HEK293T (cell line): ENCODE data around the gene GLTP.

Source experiments
- ARNT ChIP-seq: fragments of 450-650 bp; IDR thresholded peaks from 2 replicates; pipeline ENCODE4 v1.6.1; 2017; ENCODE audit warnings: mild to moderate bottlenecking
- FOXK2 ChIP-seq: fragments of 450-650 bp; IDR thresholded peaks from 2 replicates; pipeline ENCODE4 v1.6.1; 2016; ENCODE audit warnings: mild to moderate bottlenecking

DNA sequence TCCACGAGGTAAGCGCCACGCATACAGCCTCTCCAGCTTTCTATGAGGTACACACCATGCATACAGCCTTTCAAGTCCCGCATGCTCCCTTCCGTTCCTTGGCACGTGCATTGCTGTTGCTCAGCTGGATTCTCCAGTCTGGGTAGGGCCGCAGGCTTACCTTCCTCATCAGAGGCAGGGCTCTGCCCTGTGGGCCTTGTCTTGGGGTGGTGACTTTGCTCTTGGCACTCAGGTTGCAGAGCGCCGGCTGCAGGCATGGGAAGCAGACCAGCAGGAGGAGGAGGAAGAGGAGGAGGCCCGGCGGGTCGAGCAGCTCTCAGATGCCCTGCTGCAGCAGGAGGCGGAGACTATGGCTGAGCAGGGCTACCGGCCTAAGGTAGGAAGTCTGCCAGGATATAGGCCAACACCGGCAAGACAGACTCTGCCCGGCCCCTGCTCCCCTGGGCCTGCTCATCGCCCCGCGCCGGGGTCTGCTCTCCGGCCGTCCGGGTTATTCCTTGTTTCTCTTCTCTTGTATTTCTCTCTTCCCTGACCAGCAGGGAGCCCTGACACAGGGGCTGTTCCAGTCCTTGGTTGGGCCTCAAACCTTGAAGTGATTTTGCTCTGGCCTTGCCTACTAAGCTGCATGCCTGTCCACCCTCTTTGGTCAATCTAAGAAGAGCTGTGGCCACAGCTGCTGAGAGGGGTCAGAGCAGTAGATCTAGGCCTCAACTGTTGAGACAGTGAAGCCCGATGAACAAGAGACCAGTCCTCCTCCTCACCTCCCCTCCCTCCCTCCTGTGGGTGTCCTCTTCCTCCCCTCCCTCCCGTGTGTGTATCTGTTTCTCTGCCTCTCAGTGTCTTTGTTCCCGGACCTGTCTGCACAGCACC, 35.1 kb upstream of the GLTP start:
- TF ChIP-seq FOXK2 (no peak), ARNT (no peak)
